ENCODE results near the gene CDH13. TPM values are rescaled to one million over a fixed set of nuclear protein-coding genes. Genes with fewer than 3 reads are reported as not detected.

The CDH13 gene
- polyA plus RNA-seq, 1 donor from 2014 or later, result 3.2 TPM

DNA sequence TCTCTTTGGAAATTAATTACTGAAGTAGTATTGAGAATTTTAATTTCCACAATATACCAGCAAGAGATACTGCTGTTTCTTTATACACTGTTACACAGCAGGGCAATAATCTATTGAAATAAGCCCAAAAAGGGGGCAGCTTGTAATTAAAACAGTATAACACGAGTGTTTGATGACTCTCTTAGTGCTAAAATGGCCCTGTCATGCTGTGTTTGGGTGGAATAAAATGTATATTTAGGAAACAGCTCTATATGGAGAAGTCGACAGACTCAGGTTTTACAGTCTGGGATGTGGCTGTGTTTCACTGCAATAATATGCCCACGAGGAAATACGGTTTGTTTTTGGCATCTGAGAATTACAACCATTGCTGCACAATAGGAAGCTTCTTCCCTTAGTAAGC lies 643.3 kb downstream of the CDH13 start:
- Histone ChIP-seq H3K9me3 (ENCODE audit: low read length) (no peaks in the 10 kb centered on the region), H3K27me3 (ENCODE audit: insufficient read depth, low read depth, low read length) (no peaks in the 10 kb centered on the region), H2AFZ (ENCODE audit: low read depth, low read length) (peak overlapping the region; percentile 29), H4K20me1 (ENCODE audit: insufficient read depth) (no peaks in the 10 kb centered on the region), H3K36me3 (ENCODE audit: insufficient read depth, low read length) (no peaks in the 10 kb centered on the region), H3K27ac (ENCODE audit: low read length) (no peak overlapping the region), H3K9ac (ENCODE audit: low read length) (no peak overlapping the region), H3K9me2 (ENCODE audit: insufficient read depth, low read length) (no peaks in the 10 kb centered on the region), H3K4me2 (ENCODE audit: low read length) (no peak overlapping the region), H3K79me2 (replicated peaks; ENCODE audit: insufficient read depth, low read length) (no peaks in the 10 kb centered on the region), H3K4me3 (ENCODE audit: low read length) (no peak overlapping the region), H3F3A (ENCODE audit: insufficient read depth, low read length, poor library complexity, severe bottlenecking) (no peaks in the 10 kb centered on the region)
- no peak for TF ChIP-seq RAD21 (conservative IDR thresholded peaks at IDR 0.05)
- no peak for TF ChIP-seq TAF1 (IDR thresholded peaks at IDR 0.05; ENCODE audit: low read depth)
- TF ChIP-seq, protein P1, sequence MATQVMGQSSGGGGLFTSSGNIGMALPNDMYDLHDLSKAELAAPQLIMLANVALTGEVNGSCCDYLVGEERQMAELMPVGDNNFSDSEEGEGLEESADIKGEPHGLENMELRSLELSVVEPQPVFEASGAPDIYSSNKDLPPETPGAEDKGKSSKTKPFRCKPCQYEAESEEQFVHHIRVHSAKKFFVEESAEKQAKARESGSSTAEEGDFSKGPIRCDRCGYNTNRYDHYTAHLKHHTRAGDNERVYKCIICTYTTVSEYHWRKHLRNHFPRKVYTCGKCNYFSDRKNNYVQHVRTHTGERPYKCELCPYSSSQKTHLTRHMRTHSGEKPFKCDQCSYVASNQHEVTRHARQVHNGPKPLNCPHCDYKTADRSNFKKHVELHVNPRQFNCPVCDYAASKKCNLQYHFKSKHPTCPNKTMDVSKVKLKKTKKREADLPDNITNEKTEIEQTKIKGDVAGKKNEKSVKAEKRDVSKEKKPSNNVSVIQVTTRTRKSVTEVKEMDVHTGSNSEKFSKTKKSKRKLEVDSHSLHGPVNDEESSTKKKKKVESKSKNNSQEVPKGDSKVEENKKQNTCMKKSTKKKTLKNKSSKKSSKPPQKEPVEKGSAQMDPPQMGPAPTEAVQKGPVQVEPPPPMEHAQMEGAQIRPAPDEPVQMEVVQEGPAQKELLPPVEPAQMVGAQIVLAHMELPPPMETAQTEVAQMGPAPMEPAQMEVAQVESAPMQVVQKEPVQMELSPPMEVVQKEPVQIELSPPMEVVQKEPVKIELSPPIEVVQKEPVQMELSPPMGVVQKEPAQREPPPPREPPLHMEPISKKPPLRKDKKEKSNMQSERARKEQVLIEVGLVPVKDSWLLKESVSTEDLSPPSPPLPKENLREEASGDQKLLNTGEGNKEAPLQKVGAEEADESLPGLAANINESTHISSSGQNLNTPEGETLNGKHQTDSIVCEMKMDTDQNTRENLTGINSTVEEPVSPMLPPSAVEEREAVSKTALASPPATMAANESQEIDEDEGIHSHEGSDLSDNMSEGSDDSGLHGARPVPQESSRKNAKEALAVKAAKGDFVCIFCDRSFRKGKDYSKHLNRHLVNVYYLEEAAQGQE (IDR thresholded peaks at IDR 0.05; ENCODE audit: borderline replicate concordance), result no peak
- TF ChIP-seq MXI1 (conservative IDR thresholded peaks at IDR 0.05; ENCODE audit: poor library complexity, severe bottlenecking), result no peak
- TF ChIP-seq POLR2AphosphoS5 (IDR thresholded peaks at IDR 0.05), result no peak
- no peak for TF ChIP-seq EZH2 (IDR thresholded peaks at IDR 0.05; ENCODE audit: borderline replicate concordance, insufficient read depth, low read length, poor library complexity, severe bottlenecking)
- TF ChIP-seq, protein P2, sequence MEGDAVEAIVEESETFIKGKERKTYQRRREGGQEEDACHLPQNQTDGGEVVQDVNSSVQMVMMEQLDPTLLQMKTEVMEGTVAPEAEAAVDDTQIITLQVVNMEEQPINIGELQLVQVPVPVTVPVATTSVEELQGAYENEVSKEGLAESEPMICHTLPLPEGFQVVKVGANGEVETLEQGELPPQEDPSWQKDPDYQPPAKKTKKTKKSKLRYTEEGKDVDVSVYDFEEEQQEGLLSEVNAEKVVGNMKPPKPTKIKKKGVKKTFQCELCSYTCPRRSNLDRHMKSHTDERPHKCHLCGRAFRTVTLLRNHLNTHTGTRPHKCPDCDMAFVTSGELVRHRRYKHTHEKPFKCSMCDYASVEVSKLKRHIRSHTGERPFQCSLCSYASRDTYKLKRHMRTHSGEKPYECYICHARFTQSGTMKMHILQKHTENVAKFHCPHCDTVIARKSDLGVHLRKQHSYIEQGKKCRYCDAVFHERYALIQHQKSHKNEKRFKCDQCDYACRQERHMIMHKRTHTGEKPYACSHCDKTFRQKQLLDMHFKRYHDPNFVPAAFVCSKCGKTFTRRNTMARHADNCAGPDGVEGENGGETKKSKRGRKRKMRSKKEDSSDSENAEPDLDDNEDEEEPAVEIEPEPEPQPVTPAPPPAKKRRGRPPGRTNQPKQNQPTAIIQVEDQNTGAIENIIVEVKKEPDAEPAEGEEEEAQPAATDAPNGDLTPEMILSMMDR (IDR thresholded peaks at IDR 0.05; ENCODE audit: poor library complexity, severe bottlenecking), result no peak
- TF ChIP-seq EP300 (conservative IDR thresholded peaks at IDR 0.05; ENCODE audit: poor library complexity, severe bottlenecking), result no peak
- TF ChIP-seq SMC3 (conservative IDR thresholded peaks at IDR 0.05; ENCODE audit: poor library complexity), result no peak

DNA sequence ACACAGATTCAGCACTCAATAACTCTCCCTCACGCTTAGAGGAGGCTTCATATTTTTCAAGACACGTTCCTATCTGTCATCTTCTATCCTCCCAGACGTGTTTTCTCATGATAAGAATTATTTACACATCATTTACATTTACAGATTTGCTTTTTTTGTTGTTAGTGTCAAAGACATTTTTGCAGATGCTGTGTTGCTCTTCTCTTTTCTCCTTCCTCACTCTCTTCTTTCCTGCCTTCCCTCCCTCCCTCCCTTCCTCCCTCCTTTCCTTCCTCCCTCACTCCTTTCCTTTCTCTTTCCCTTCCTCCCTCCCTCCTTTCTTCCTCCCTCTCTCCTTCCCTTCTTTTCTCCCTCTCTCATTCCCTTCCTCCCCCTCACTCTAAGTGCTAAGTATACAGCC lies 643.9 kb downstream of the CDH13 start:
- TF ChIP-seq EZH2 (IDR thresholded peaks at IDR 0.05; ENCODE audit: borderline replicate concordance, insufficient read depth, low read length, poor library complexity, severe bottlenecking) (no peak), EP300 (conservative IDR thresholded peaks at IDR 0.05; ENCODE audit: poor library complexity, severe bottlenecking) (no peak), RAD21 (conservative IDR thresholded peaks at IDR 0.05) (no peak), TAF1 (IDR thresholded peaks at IDR 0.05; ENCODE audit: low read depth) (no peak), SMC3 (conservative IDR thresholded peaks at IDR 0.05; ENCODE audit: poor library complexity) (no peak), POLR2AphosphoS5 (IDR thresholded peaks at IDR 0.05) (no peak), MXI1 (conservative IDR thresholded peaks at IDR 0.05; ENCODE audit: poor library complexity, severe bottlenecking) (no peak)
- TF ChIP-seq, protein P2 (IDR thresholded peaks at IDR 0.05; ENCODE audit: poor library complexity, severe bottlenecking), result no peak
- TF ChIP-seq, protein P1 (IDR thresholded peaks at IDR 0.05; ENCODE audit: borderline replicate concordance), result no peak
- Histone ChIP-seq H3K9me2 (ENCODE audit: insufficient read depth, low read length) (no peaks in the 10 kb centered on the region), H3K27me3 (ENCODE audit: insufficient read depth, low read depth, low read length) (no peaks in the 10 kb centered on the region), H4K20me1 (ENCODE audit: insufficient read depth) (no peaks in the 10 kb centered on the region), H3K79me2 (replicated peaks; ENCODE audit: insufficient read depth, low read length) (no peaks in the 10 kb centered on the region), H3K4me3 (ENCODE audit: low read length) (no peak overlapping the region), H3K36me3 (ENCODE audit: insufficient read depth, low read length) (no peaks in the 10 kb centered on the region), H3K9ac (ENCODE audit: low read length) (no peak overlapping the region), H3K4me2 (ENCODE audit: low read length) (no peak overlapping the region), H3K27ac (ENCODE audit: low read length) (no peak overlapping the region), H2AFZ (ENCODE audit: low read depth, low read length) (peak overlapping the region; percentile 29), H3F3A (ENCODE audit: insufficient read depth, low read length, poor library complexity, severe bottlenecking) (no peaks in the 10 kb centered on the region), H3K9me3 (ENCODE audit: low read length) (no peaks in the 10 kb centered on the region)

Measured in neural cell (in vitro differentiated cells).